Esophagus squamous epithelium (tissue), 5 donors: Measurements from ENCODE around the gene CALCR. TPM values are rescaled to one million over a fixed set of nuclear protein-coding genes. Genes with fewer than 3 reads are reported as not detected.

ENCODE experiments used
- DNase-seq: peaks from one replicate; lab custom pipeline; 2025; lab: John Stamatoyannopoulos, UW
- H3K27ac ChIP-seq, 4 donors: fragments of 200-600 bp; sonication (generic); one replicate each; pipeline ENCODE4 v1.5.1; 2016 to 2019; ENCODE audit warnings: mild to moderate bottlenecking in 1 of 4
- H3K27me3 ChIP-seq, 4 donors: fragments of 200-600 bp; sonication (generic); 1 replicate in 3 of 4; 2 replicates in 1 of 4; pipeline versions ENCODE4 v1.5.1 to v1.6.0; 2017 to 2021; ENCODE audit warnings: antibody characterized with exemption in 1 of 4
- H3K36me3 ChIP-seq, 3 donors: fragments of 200-600 bp; sonication (generic); one replicate each; pipeline ENCODE4 v1.5.1; 2016 to 2019
- H3K4me1 ChIP-seq, 3 donors: fragments of 200-600 bp; sonication (generic); one replicate each; pipeline ENCODE4 v1.5.1; 2017 to 2019
- H3K4me3 ChIP-seq, 4 donors: fragments of 200-600 bp; sonication (generic); 1 replicate in 3 of 4; 2 replicates in 1 of 4; pipeline ENCODE4 v1.5.1; 2016 to 2019; ENCODE audit warnings: mild to moderate bottlenecking in 2 of 4, moderate library complexity in 1 of 4
- H3K9me3 ChIP-seq, 3 donors: fragments of 200-600 bp; sonication (generic); one replicate each; pipeline ENCODE4 v1.5.1; 2016 to 2019
- POLR2A ChIP-seq, 4 donors: fragments of 450-650 bp; IDR thresholded peaks; one replicate each; pipeline ENCODE4 v1.6.1; 2017; ENCODE audit warnings: antibody characterized with exemption in 4 of 4, mild to moderate bottlenecking in 4 of 4, moderate library complexity in 3 of 4
- WGBS, 2 donors: methylation state at CpG; one replicate each; pipeline ENCODE4 v1.1.5; 2018; 5-methylcytosine and 5-hydroxymethylcytosine counted together
- intact Hi-C: fragments of 100-400 bp; cut with DNase I; formaldehyde crosslinking; loops from one replicate; pipeline ENCODE4 v1.15.0; 2022
- total RNA-seq, 4 donors: library from RNA; depleted of rRNA; stranded (reverse); fragments of >200 nt; gene quantifications; one replicate each; pipeline ENCODE4 v1.1.0, GENCODE V29; 2016
- TF ChIP-seq, protein P1 (sequence below), 6 experiments: fragments of 450-650 bp in 4 of 6; fragments of 200-600 bp in 2 of 6; sonication (generic) in 2 of 6; IDR thresholded peaks; one replicate each; pipeline ENCODE4 v1.5.1; 2016 to 2019; ENCODE audit warnings: antibody characterized with exemption in 6 of 6, mild to moderate bottlenecking in 4 of 6, moderate library complexity in 4 of 6
- donor health status: DM: yes; HTN: yes; CAD: no.

Gene CALCR
- total RNA-seq, 4 donors from 2014 or later: 0.19 TPM; not detected in 3

DNA sequence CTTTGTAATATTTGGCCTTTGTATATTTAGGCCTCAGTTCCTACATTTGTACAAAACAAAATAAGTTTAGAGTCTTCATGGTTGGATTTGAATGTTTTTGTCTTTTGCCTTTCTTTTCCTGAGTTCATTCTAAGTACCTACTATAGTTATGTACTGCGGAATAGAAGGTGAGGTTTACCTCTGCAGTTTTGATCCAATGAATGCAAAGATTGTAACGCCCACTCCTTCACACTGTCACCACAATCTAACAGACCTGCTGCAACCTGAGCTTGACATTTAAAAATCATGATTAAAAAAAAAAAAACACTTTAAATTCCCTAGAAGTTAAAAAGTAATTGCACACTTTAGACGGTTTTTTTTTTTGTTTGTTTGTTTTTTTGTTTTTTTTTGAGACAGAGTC is 145.0 kb downstream of the CALCR start:
- Histone ChIP-seq H3K4me3 (no peak overlapping the region), H3K27ac (no peak overlapping the region), H3K36me3 (no peaks in the 10 kb centered on the region), H3K27me3 (no peaks in the 10 kb centered on the region), H3K9me3 (no peaks in the 10 kb centered on the region), H3K4me1 (no peaks in the 10 kb centered on the region)
- intact Hi-C loops: no loop called here
- no peak for DNase-seq
- TF ChIP-seq, protein P1, sequence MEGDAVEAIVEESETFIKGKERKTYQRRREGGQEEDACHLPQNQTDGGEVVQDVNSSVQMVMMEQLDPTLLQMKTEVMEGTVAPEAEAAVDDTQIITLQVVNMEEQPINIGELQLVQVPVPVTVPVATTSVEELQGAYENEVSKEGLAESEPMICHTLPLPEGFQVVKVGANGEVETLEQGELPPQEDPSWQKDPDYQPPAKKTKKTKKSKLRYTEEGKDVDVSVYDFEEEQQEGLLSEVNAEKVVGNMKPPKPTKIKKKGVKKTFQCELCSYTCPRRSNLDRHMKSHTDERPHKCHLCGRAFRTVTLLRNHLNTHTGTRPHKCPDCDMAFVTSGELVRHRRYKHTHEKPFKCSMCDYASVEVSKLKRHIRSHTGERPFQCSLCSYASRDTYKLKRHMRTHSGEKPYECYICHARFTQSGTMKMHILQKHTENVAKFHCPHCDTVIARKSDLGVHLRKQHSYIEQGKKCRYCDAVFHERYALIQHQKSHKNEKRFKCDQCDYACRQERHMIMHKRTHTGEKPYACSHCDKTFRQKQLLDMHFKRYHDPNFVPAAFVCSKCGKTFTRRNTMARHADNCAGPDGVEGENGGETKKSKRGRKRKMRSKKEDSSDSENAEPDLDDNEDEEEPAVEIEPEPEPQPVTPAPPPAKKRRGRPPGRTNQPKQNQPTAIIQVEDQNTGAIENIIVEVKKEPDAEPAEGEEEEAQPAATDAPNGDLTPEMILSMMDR (IDR thresholded peaks at IDR 0.05): no peak
- TF ChIP-seq POLR2A (IDR thresholded peaks at IDR 0.05): no peak
- WGBS, 2 donors: 44 to 65% methylated on average over 3 of the region's 3 CpGs

DNA sequence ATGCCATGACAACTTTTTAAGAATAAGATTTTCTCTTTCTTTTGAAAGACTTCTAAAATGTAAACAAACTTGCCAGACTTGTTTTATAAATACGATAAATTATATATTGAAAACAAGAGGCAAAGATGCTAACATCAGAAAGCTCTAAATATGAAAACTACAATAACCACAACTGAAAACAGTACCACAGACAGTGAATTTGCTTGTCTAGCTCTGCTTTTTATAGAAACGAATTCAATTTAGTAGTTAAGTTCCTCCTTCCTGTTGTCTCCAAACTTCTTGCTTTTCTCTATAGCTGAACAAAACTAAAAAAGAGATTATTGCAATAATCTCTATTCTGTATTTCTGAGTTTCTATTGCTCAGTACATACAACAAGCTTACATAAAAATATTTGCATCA is 147.4 kb downstream of the CALCR start:
- no peak for TF ChIP-seq POLR2A (IDR thresholded peaks at IDR 0.05)
- TF ChIP-seq, protein P1 (IDR thresholded peaks at IDR 0.05): no peak
- Histone ChIP-seq H3K4me3 (no peak overlapping the region), H3K27me3 (no peaks in the 10 kb centered on the region), H3K36me3 (no peaks in the 10 kb centered on the region), H3K27ac (no peak overlapping the region), H3K9me3 (no peaks in the 10 kb centered on the region), H3K4me1 (no peaks in the 10 kb centered on the region)
- intact Hi-C loops: no loop called here
- WGBS, 2 donors: 49 to 58% methylated on average over 2 of the region's 2 CpGs
- DNase-seq: no peak

DNA sequence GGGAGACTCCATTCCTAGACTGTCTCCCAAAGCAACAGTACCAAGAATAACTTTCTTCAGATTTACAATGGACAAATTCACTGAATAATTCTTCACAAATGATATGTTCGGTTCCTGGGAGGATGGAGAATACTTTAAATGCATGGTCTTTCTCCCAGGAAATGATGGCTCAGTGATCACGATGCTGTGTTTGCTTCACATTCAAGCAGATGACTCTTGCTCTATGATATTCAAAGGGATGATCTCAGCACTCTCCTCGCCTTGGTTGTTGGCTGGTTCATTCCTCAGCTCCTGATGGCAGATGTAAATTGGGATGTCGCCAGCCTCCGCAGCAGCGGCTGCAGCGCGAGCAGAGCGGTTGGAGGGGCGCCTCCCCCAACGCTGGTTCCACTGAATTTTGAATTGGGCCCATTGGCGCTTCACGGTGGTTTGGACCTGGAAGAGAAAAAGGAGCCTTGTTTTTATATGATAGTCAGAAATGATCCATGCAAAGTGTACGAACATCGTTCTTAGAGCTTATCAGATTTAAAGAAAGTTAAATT is 148.3 kb downstream of the CALCR start:
- TF ChIP-seq, protein P1 (IDR thresholded peaks at IDR 0.05): no peak
- no peak for TF ChIP-seq POLR2A (IDR thresholded peaks at IDR 0.05)
- no peak for DNase-seq
- intact Hi-C loops: no loop called here

DNA sequence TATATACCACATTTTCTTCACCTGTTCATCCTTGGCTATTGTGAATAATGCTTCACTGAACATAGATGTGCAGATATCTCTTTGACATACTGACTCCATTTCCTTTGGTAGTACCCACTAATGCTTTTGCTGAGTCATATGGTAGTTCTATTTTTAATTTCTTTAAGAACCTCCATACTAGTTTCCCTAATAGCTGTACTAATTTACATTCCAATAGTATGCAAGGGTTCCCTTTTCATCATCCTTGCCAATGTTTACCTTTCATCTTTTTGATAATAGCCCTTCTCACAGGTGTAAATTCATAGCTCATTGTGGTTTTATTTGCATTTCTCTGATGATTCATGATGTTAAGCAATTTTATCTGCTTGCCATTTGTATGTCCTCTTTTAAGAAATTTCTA is 159.9 kb downstream of the CALCR start:
- TF ChIP-seq, protein P1 (IDR thresholded peaks at IDR 0.05): no peak
- TF ChIP-seq POLR2A (IDR thresholded peaks at IDR 0.05): no peak
- H3K27me3 ChIP-seq: no peaks in the 10 kb centered on the region
- H3K4me1 ChIP-seq: no peaks in the 10 kb centered on the region
- intact Hi-C loops: no loop called here
- H3K9me3 ChIP-seq: no peaks in the 10 kb centered on the region
- no peak for DNase-seq
- no peaks in the 10 kb centered on the region for H3K36me3 ChIP-seq
- H3K4me3 ChIP-seq: no peak overlapping the region
- no peak overlapping the region for H3K27ac ChIP-seq

More for the DNA sequence above, 148.3 kb downstream of the CALCR start:
- H3K27me3 ChIP-seq: no peaks in the 10 kb centered on the region
- WGBS, 2 donors: 87 to 91% methylated on average over 15 of the region's 15 CpGs
- no peak overlapping the region for H3K4me3 ChIP-seq
- no peak overlapping the region for H3K27ac ChIP-seq
- H3K9me3 ChIP-seq: no peaks in the 10 kb centered on the region
- H3K4me1 ChIP-seq: no peaks in the 10 kb centered on the region
- H3K36me3 ChIP-seq: no peaks in the 10 kb centered on the region

DNA sequence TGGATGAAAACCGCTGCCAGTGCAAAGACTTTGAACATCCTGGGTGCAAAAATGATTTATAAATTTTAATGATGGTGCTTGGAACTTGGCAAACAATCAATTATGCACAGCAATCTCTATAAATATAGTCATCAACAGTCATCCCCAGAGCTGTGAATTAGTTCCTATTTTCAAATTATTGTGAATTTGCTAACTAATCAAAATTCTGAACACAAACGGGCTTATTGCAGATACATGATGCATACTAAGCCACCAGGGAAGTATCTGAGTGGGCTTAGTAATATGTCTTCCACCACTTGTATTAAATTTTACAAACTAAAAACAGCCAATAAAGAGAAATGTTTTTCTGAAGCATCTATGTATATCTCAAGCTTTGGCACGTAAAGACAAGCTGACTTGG is 165.2 kb downstream of the CALCR start:
- TF ChIP-seq POLR2A (IDR thresholded peaks at IDR 0.05): no peak
- TF ChIP-seq, protein P1 (IDR thresholded peaks at IDR 0.05): no peak
- Histone ChIP-seq H3K9me3 (peaks cover 0 to 6% (median 0%) of the 10 kb centered on the region in 3 donors), H3K4me1 (no peaks in the 10 kb centered on the region), H3K27me3 (no peaks in the 10 kb centered on the region), H3K36me3 (no peaks in the 10 kb centered on the region), H3K27ac (no peak overlapping the region), H3K4me3 (no peak overlapping the region)
- intact Hi-C loops: no loop called here
- WGBS, 2 donors: 55 to 60% methylated on average over 3 of the region's 3 CpGs
- no peak for DNase-seq
